Breast epithelium (tissue), 4 donors: ENCODE results near the gene TENM4. TPM values are rescaled to one million over a fixed set of nuclear protein-coding genes. Genes with fewer than 3 reads are reported as not detected.

Experiments used
- DNase-seq, 2 donors: peaks; one replicate each; pipeline ENCODE4 v3.0.0-alpha.2; 2019; ENCODE audit warnings: low spot score in 2 of 2
- H3K27ac ChIP-seq, 2 donors: fragments of 200-600 bp; sonication (generic) in 1 of 2; one replicate each; pipeline ENCODE4 v1.5.1; 2016 to 2019; ENCODE audit warnings: mild to moderate bottlenecking in 1 of 2
- H3K27me3 ChIP-seq, 2 donors: fragments of 200-600 bp; sonication (generic) in 1 of 2; one replicate each; pipeline versions ENCODE4 v1.5.1 to v1.6.0; 2017 to 2019; ENCODE audit warnings: control low read depth in 1 of 2, mild to moderate bottlenecking in 1 of 2
- H3K36me3 ChIP-seq: fragments of 200-600 bp; one replicate; pipeline ENCODE4 v1.5.1; 2019
- H3K4me1 ChIP-seq, 2 donors: fragments of 200-600 bp; sonication (generic); one replicate each; pipeline ENCODE4 v1.5.1; 2016 to 2019; ENCODE audit warnings: control low read depth in 1 of 2
- H3K4me3 ChIP-seq, 3 donors: fragments of 200-600 bp; sonication (generic); 1 replicate in 2 of 3; 2 replicates in 1 of 3; pipeline ENCODE4 v1.5.1; 2016 to 2019; ENCODE audit warnings: mild to moderate bottlenecking in 3 of 3, moderate library complexity in 2 of 3
- H3K9me3 ChIP-seq, 2 donors: fragments of 200-600 bp; sonication (generic) in 1 of 2; one replicate each; pipeline ENCODE4 v1.5.1; 2016 to 2019; ENCODE audit warnings: control low read depth in 1 of 2
- CTCF ChIP-seq, 3 donors: fragments of 450-650 bp; IDR thresholded peaks; one replicate each; pipeline ENCODE4 v1.5.1; 2016 to 2017; ENCODE audit warnings: antibody characterized with exemption in 3 of 3, mild to moderate bottlenecking in 3 of 3, moderate library complexity in 3 of 3
- POLR2A ChIP-seq: fragments of 450-650 bp; IDR thresholded peaks from one replicate; pipeline ENCODE4 v1.6.1; 2016; ENCODE audit warnings: antibody characterized with exemption, mild to moderate bottlenecking, moderate library complexity
- POLR2AphosphoS5 ChIP-seq, 3 donors: sonication (generic); formaldehyde crosslinking; IDR thresholded peaks; one replicate each; pipeline ENCODE4 v1.6.1; 2017; ENCODE audit warnings: antibody characterized with exemption in 3 of 3
- intact Hi-C: fragments of 100-400 bp; cut with DNase I; formaldehyde crosslinking; loops from one replicate; pipeline ENCODE4 v1.15.1; 2023; ENCODE audit warnings: low total_unique reads
- total RNA-seq, 3 donors: library from RNA; depleted of rRNA; stranded (reverse); fragments of >200 nt; gene quantifications; one replicate each; pipeline ENCODE4 v1.1.0, GENCODE V29; 2016

The TENM4 gene
- total RNA-seq, 3 donors from 2014 or later = 0.29 to 7.9 (median 4.8) TPM

- no peaks in the 10 kb centered on the region for H3K36me3 ChIP-seq
- no peak for TF ChIP-seq POLR2A
- TF ChIP-seq POLR2AphosphoS5 (IDR thresholded peaks at IDR 0.05) = no peak
- no peak for TF ChIP-seq CTCF (IDR thresholded peaks at IDR 0.05)
- H3K4me3 ChIP-seq = no peak overlapping the region
- no peaks in the 10 kb centered on the region for H3K27me3 ChIP-seq
- H3K27ac ChIP-seq = no peak overlapping the region
- DNase-seq = no peak
- no peaks in the 10 kb centered on the region for H3K4me1 ChIP-seq
- intact Hi-C loops = no loop called here
- H3K9me3 ChIP-seq = no peaks in the 10 kb centered on the region
These were observed 21.1 kb upstream of the TENM4 start for GRCh38 chr11:79461666-79462645.

GRCh38 chr11:79461144-79461543, 20.3 kb upstream of the TENM4 start:
- Histone ChIP-seq H3K9me3 (no peaks in the 10 kb centered on the region), H3K4me3 (no peak overlapping the region), H3K36me3 (no peaks in the 10 kb centered on the region), H3K27ac (no peak overlapping the region), H3K4me1 (no peaks in the 10 kb centered on the region), H3K27me3 (peaks cover 0 to 7% of the 10 kb centered on the region in 2 donors)
- no peak for DNase-seq
- TF ChIP-seq CTCF (IDR thresholded peaks at IDR 0.05) = peak in 1 of 3 donors; percentile 13
- no peak for TF ChIP-seq POLR2A
- intact Hi-C loops = no loop called here

- Histone ChIP-seq H3K27ac (no peak overlapping the region), H3K27me3 (peaks cover 0 to 13% of the 10 kb centered on the region in 2 donors), H3K36me3 (no peaks in the 10 kb centered on the region), H3K4me3 (no peak overlapping the region), H3K4me1 (no peaks in the 10 kb centered on the region), H3K9me3 (no peaks in the 10 kb centered on the region)
- no peak for DNase-seq
- TF ChIP-seq CTCF (IDR thresholded peaks at IDR 0.05) (no peak), POLR2A (no peak), POLR2AphosphoS5 (IDR thresholded peaks at IDR 0.05) (no peak)
- intact Hi-C loops = no loop called here
These were observed 17.9 kb upstream of the TENM4 start for GRCh38 chr11:79458709-79459108.

GRCh38 chr11:79456501-79456900, 15.7 kb upstream of the TENM4 start:
- Histone ChIP-seq H3K4me3 (no peak overlapping the region), H3K4me1 (no peaks in the 10 kb centered on the region), H3K36me3 (no peaks in the 10 kb centered on the region), H3K9me3 (no peaks in the 10 kb centered on the region), H3K27ac (no peak overlapping the region), H3K27me3 (peaks cover 0 to 13% of the 10 kb centered on the region in 2 donors)
- intact Hi-C loops = loop anchor here (2.0 kb wide), 1 partner anchor 74 kb away; no protein-coding TSS in a partner anchor
- no peak for DNase-seq
- no peak for TF ChIP-seq POLR2A
- no peak for TF ChIP-seq CTCF (IDR thresholded peaks at IDR 0.05)
- TF ChIP-seq POLR2AphosphoS5 (IDR thresholded peaks at IDR 0.05) = no peak

- intact Hi-C loops = no loop called here
- Histone ChIP-seq H3K36me3 (no peaks in the 10 kb centered on the region), H3K27me3 (peaks cover 0 to 13% of the 10 kb centered on the region in 2 donors), H3K27ac (no peak overlapping the region), H3K4me1 (no peaks in the 10 kb centered on the region), H3K9me3 (no peaks in the 10 kb centered on the region), H3K4me3 (no peak overlapping the region)
- no peak for DNase-seq
- TF ChIP-seq POLR2AphosphoS5 (IDR thresholded peaks at IDR 0.05) (no peak), POLR2A (no peak), CTCF (IDR thresholded peaks at IDR 0.05) (no peak)
These were observed 12.8 kb upstream of the TENM4 start for GRCh38 chr11:79453617-79454016.
